T-helper 2 cell (primary cell): ENCODE data around the gene DLL1.

Experiments used
- DNase-seq, 5 experiments: peaks; one replicate each; pipeline versions ENCODE4 v3.0.0 to v3.0.0-alpha.2; 2012 to 2022

DLL1 gene

GRCh38 chr6:170281331-170282292 lies 9.3 kb downstream of the DLL1 start:
- no peak for DNase-seq

GRCh38 chr6:170280689-170281045 lies 10.2 kb downstream of the DLL1 start:
- DNase-seq, result no peak

- peak in 3 of 5 experiments; percentile 38 to 83 (median 56) for DNase-seq
Observed at GRCh38 chr6:170279977-170280688, 10.7 kb downstream of the DLL1 start.

DNA sequence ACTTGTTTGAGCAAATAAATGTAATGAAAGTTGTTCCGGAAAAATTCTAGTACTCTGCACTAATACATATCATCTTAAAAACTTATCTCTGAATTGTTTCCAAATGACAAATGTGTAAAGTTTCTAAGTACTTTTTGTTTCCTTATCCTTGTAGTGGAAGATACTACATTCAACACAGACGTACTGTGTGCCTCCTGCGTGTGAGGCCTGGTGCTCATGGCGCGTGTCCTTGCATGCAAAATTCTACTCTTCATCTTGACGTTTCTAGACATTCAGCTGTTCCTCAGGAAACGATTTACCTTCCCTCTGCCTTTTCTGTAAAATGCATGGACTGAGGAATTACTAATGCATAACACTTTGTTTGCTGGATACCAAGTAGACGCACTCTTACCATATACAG lies 11.5 kb downstream of the DLL1 start:
- no peak for DNase-seq

GRCh38 chr6:170278743-170279094 lies 12.2 kb downstream of the DLL1 start:
- no peak for DNase-seq

- no peak for DNase-seq
Observed at GRCh38 chr6:170277893-170278742, 12.8 kb downstream of the DLL1 start.

DNA sequence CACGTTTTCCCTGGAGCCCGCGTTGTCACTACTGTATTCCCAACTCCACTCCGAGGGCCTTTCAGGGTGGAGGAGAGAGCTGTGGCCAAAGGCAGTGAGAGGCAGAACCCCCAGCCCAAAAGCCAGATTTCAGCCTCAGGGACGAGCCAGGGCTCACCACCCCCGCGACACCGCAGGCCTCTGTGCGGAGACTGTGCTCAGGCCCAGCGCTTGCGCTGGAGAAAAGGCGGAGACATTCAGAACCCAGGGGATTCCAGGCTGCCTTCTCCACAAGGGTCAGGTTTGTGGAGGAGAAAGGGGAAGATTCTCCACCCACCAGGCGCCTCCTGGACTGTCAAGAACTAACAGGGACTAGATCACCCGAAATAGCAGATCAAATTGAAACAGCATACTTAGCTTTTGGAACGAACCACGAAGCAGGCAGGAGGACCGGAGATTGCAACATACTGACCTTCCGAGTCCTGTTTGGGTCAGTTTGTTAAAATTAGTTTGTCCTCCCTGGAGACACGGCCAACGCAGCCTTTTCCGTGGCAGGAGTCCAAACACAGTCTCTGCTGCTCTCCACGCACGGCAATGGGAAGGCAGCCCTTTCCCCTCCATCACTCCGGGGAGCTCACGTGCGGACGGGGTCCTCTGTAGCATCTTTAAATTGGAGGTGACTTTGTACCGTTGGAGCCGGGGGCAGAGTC lies 14.4 kb downstream of the DLL1 start:
- no peak for DNase-seq

GRCh38 chr6:170274713-170275560 lies 15.9 kb downstream of the DLL1 start:
- no peak for DNase-seq

DNA sequence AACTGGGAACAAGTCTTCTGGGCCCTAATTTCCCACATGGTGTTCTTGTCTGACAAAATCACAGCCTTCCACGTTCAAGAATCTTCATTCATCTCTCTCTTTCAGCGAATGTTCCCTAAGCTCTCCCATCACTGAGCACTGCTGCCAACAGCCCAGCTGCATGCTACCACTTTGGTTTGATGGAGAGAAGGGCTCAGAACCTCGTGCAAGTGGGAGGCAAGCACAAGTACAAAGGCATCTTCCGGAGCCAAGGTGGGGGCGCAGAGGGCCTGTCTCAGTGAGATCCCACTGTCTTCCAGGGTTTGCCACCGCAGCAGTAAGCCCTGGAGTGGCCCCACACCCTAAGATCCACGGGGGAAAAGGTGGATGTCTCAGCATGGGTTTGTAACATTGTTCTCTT lies 17.2 kb downstream of the DLL1 start:
- no peak for DNase-seq

GRCh38 chr6:170273191-170273590 lies 17.7 kb downstream of the DLL1 start:
- DNase-seq, result no peak

GRCh38 chr6:170272341-170273065 lies 18.4 kb downstream of the DLL1 start:
- no peak for DNase-seq

DNA sequence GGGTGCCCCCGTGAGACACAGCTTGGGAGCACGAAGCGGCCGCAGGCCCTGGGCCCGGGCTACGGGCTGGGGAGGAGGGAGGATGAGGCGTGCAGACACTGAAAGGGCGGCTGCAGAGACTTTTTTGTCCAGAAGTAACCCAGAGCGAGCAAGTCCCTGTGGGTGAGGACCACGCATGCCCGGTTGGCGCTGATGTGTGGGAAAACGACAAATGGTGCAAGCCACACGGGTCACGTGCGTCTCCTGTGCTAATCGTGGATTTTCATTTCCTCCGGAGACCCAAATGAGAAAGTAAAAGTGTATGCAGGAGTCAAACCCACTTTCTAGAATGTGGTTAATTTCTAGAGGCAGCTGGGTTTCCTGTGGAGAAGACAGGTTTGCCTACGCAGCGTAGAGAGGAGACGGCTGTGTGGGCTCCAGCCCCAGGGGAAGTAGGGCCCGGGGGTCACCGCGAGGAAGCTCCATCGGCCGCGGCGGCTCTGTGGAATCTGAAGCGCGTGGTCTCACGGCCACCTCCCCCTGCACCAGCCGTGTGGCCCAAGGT lies 19.0 kb downstream of the DLL1 start:
- peak; percentile 30 to 84 (median 59) for DNase-seq

GRCh38 chr6:170270984-170271593 lies 19.8 kb downstream of the DLL1 start:
- DNase-seq, result no peak

DNA sequence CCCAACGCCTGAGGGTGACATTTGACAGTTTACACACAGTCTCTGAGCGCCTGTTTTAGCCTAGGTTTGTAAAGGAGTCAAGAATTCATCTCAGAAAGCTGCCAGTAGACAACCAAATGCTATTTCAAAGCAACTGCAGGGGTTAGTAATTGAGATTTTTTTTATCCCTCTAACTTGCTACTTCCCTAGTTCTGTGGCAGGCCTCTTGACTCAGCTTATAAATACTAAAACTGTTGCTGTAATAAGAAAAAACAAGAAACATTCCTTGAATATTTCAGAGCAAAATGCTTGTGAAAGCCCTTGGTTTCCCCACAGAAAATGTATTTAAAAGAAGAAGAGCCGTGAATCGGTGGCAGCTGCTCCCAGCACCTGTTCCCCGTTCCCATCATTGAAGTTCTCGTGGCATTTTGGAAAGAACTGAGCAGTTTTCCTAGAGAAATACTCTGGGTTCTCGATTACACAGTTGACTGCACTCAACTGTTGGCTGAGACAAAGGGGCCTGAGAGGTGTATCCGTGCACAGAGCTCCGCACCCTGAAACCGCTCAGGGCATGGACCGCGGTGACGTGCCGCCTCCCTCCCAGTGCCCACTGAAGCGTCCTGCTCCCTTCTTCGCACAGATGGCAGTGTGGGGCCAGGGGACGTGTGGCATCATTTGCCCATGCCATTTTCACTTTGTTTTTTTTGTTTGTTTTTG lies 20.9 kb downstream of the DLL1 start:
- no peak for DNase-seq

DNA sequence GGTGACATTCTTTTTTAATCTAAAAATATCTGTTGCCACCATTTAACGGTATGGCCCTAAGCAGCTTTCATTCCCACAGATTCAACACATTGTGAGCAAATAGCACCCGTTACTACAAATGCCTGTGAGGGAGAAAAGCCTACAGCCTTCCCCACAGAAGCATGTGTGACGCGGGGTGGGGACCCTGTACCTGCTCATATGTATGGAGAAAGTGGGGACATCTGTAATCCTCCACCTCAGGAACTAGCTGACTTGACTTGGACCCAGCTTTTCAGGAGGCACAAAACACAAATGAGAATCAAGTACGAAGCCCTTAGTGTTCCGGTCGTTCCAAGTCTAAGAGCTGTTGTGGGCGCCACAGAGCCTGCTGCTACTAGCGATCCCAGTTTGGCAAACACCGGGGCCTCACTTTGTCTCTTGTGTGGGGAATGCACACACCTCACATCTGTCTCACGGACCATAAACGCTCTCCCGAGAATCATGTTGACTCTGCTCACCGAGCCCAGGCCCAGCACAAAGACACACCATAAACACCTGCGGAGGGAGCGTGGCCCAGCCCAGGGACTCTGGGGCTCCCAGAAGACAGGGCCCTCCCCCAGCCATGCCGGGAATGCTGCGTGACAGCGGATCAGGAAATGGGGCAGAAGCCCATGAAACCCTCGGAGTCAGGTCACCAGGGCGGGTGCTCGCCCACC lies 21.6 kb downstream of the DLL1 start:
- no peak for DNase-seq

GRCh38 chr6:170268216-170269129 lies 22.4 kb downstream of the DLL1 start:
- DNase-seq, result no peak

GRCh38 chr6:170267688-170268087 lies 23.2 kb downstream of the DLL1 start:
- no peak for DNase-seq
